GM19193 (cell line): Measurements from ENCODE around the gene MCM6.

ENCODE experiments used
- POLR2A ChIP-seq: IDR thresholded peaks from 4 replicates; pipeline ENCODE4 v1.6.1; 2011; ENCODE audit not compliant: insufficient read depth, insufficient read length; ENCODE audit errors: extremely low read depth

MCM6 gene

DNA sequence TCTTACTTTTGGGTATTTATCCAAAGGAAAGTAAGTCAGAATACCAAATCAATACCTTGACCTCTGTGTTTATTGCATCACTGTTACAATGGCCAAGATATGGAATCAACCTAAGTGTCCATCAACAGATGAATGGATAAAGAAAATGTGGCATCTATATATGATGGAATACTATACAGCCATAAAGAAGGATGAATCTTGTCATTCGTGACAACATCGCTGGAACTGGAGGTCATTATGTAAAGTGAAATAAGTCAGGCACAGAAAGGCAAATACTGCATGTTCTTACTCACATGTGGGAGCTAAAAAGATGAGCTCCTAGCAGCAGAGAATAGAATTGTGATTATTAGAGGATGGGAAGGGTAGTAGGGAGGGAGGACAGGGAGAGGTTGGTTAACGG is 73.9 kb downstream of the MCM6 start:
- TF ChIP-seq POLR2A: no peak

- no peak for TF ChIP-seq POLR2A
Measured at GRCh38 chr2:135800513-135801460, 75.5 kb downstream of the MCM6 start.

- TF ChIP-seq POLR2A: no peak
Measured at GRCh38 chr2:135799738-135800137, 76.5 kb downstream of the MCM6 start.

- TF ChIP-seq POLR2A: no peak
Measured at GRCh38 chr2:135798762-135799161, 77.5 kb downstream of the MCM6 start.

- no peak for TF ChIP-seq POLR2A
Measured at GRCh38 chr2:135798275-135798705, 78.0 kb downstream of the MCM6 start.

DNA sequence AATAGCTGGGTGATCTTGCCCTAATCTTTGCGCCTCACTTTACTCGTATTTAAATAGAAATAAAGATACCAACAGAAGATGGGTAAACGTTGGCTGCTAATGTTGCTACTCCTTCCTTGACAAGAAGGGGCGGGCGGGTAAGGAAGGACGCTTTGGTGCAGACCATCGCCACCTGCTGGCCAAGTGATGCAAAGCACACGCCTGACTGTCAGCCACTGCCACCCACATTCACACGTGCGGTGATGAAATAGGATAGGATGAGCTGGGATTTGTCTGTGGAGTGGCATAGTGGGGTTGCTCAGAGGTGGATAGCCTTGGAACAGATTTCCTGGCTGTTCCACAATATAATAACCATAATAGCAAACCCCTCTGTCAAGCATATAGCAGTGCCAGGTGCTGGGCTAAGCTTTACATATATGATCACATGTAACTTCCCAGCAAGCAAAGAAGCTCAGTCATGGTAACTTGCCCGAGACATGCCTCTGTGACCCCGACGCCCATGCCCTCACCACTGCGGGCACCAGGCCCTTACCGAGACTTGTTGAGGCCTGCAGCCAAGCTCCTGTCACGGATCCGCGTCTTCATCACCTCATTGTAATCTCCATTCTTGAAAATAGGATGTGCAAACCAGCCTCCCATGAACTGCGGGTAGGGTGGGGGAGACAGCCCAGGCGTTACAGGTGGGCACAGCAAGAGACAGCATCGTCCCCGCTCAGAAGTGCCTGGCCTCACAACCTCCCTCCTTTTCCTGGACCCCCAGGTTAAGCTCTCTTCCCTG is 78.6 kb downstream of the MCM6 start:
- TF ChIP-seq POLR2A: no peak

DNA sequence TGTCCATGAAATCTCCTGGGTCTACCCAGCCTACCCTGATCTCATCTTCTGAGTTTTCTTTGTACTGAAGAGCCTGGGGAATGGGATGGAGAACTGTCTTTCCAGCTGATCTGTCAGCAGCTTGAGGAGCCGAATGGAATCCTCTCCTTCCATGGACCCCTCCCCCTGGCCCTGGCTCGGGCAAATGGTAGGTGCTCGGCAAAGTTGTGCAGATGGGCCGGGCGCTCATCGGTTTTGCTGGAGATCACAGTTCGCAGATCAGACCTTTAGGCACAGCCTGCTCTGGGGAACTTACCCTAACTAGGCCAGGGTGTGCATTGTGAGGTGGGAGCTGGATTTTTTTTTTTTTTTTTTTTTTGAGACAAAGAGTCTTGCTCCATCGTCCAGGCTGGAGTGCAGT is 79.6 kb downstream of the MCM6 start:
- TF ChIP-seq POLR2A: no peak

DNA sequence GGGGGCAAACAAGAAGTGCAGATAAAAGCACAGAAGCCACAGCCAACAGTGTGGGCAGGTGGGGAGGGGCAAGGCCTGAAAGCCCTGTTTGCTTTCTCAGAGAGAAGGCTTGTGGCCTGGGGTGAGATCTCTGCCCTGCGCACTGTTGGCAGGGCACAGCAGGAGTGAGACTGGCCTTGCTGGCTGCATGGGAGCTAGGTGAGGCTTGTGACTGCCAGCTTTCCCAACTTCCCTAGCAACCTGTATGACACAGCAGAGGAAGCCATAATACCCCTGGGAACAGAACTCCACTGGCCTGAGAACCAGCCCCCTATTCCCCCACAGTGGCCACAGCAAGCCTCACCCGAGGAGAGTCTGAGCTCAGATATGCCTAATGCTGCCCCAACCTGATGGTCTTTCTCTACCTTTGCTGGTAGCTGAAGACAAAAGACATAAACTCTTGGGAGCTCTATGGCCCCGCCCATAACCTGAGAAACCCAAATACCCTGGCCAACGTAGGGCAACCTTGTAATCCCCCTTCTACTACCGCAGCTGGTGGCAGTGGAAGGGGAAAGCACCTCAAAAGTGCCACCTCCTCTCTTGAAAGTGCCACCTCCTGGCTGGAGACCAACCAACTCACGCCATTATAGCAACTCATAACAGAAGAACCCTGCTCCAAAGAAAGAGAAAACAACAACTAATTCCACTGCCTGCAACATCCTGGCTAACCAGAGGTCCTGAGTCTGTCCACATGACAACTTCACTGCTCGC is 83.7 kb downstream of the MCM6 start:
- TF ChIP-seq POLR2A: no peak

DNA sequence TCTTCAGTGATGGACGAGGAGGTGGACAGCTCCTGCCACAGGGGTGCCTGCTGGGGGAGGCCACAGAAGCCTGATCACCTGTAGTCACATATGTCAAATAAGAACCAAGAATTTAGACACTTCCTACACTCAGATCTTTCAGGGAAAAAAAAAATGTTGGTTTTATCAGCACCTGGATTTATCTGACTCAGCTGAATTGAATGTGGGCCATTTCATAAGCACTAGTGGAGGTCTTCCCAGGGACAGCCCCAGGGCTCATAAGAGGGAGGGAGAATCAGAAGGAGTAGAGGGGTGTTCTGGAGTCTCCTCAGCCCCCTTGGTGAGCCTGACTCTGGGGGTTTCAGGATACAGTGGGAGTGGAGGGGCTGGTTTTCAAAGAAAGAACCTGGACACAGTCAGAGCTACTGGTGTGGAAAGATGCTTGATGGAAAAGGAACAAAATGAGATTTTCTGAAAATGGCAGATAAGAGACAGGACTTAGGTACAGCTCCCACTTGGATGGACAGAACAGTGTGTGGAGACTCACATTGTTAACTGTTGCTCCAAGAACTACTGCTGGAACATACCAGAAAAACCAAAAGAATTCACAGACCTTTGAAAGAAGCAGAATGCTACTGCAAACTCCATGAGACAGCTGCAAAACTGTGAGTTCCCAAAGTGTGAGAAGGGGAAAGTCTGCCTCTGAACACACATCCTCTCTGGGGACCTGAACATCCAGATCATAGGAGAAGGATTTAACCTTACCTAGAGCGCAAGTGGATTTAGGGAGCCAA is 84.6 kb downstream of the MCM6 start:
- TF ChIP-seq POLR2A: no peak

DNA sequence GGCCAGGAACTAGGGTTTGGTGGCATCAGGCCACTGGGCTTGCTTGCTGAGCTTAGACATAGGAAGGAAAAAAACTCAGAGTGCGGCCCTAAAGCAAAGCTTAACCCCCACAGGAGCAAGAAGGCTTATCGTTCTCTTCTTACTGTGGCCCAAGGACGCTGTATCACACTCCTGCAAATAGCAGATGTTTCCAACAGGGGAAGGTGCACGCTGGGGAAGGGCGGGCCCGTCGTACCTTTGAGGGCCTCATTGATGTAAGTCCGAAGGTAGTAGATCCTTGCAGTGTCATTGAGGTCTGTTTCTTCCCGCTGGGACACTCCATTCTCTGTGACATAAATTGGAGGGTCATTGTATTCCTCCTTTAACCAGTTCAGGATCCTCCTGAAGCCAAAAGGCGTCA is 85.8 kb downstream of the MCM6 start:
- TF ChIP-seq POLR2A: no peak
